ENCODE results near the gene AFDN. TPM values are rescaled to one million over a fixed set of nuclear protein-coding genes. Genes with fewer than 3 reads are reported as not detected.

AFDN gene
- total RNA-seq, 4 donors from 2014 or later: 134 to 179 (median 144) TPM

DNA sequence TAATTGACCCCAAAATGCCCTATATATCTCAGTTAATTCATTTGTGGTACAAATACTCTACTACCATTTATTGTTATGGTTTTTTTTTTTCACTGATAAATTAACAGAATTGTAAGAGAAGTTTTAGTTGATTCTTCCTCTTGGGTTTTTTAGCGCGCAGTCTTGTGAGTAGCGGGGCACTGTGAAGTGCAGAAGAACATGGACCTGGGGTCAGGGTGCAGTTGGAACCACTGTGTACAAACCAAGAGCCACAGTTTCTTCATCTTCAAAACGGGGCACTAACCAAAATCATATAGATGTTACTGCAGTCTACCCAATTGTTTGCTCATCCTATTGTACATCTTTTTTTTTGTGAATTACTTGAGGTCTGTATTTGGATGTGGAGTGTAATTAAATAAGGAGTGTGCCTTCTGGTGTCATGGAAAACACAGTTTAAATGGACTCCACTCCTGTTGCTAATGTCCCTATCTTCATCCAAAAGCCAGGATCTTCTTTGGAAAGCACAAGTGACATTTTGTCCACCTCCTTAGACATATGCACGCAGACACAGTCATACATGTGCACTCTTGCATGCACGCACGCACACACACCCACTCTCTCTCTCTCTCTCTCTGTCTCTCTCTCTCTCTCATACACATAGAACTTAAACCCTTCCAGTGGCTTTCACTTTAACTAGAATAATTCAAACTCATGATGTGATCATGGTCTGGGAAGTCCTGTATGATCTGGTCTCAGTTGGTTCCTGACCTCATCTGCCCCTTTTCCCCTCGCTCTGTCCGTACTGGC is 51.5 kb downstream of the AFDN start:
- 84 to 89% methylated on average over 9 of the region's 9 CpGs for WGBS, 2 donors
- Histone ChIP-seq H3K27me3 (no peaks in the 10 kb centered on the region), H3K9me3 (no peaks in the 10 kb centered on the region), H3K27ac (no peak overlapping the region), H3K4me3 (no peak overlapping the region), H3K4me1 (no peaks in the 10 kb centered on the region), H3K36me3 (peaks cover 0 to 50% (median 0%) of the 10 kb centered on the region in 3 donors)
- no peak for DNase-seq (ENCODE audit: low spot score in 2 of 2)
- no peak for TF ChIP-seq CTCF (IDR thresholded peaks at IDR 0.05)
- no peak for TF ChIP-seq POLR2A (IDR thresholded peaks at IDR 0.05)
- TF ChIP-seq EP300 (IDR thresholded peaks at IDR 0.05): no peak

GRCh38 chr6:167879612-167880011 is 52.9 kb downstream of the AFDN start:
- Histone ChIP-seq H3K27me3 (no peaks in the 10 kb centered on the region), H3K9me3 (no peaks in the 10 kb centered on the region), H3K4me3 (no peak overlapping the region), H3K36me3 (peaks cover 0 to 64% (median 0%) of the 10 kb centered on the region in 3 donors), H3K4me1 (no peaks in the 10 kb centered on the region), H3K27ac (no peak overlapping the region)
- TF ChIP-seq CTCF (IDR thresholded peaks at IDR 0.05) (no peak), EP300 (IDR thresholded peaks at IDR 0.05) (no peak), POLR2A (IDR thresholded peaks at IDR 0.05) (no peak)
- 88 to 95% methylated on average over 1 of the region's 1 CpG for WGBS, 2 donors
- DNase-seq (ENCODE audit: low spot score in 2 of 2): no peak

DNA sequence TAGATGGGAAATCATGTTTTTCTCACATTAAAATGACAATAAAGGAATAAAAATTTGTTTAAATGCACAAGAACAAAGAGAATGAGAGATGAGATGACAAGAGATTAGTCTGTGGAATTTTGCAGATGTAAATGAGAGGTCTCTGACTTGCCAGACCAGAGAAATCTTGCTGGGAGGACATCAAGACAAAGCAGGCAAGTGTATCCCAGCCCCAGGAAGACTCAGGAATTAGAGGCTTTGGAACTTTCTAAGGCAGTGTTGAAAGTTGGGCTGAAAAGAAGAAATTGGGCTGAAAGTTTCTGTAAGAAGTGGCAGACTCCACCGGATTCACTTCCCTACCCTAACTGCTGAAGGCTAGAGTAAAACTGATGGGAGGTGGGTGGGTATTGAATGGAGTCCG is 54.6 kb downstream of the AFDN start:
- H3K27me3 ChIP-seq: no peaks in the 10 kb centered on the region
- H3K36me3 ChIP-seq: peaks cover 0 to 56% (median 0%) of the 10 kb centered on the region in 3 donors
- no peaks in the 10 kb centered on the region for H3K9me3 ChIP-seq
- H3K4me3 ChIP-seq: no peak overlapping the region
- 89 to 92% methylated on average over 2 of the region's 2 CpGs for WGBS, 2 donors
- no peaks in the 10 kb centered on the region for H3K4me1 ChIP-seq
- TF ChIP-seq CTCF (IDR thresholded peaks at IDR 0.05): no peak
- no peak for TF ChIP-seq POLR2A (IDR thresholded peaks at IDR 0.05)
- TF ChIP-seq EP300 (IDR thresholded peaks at IDR 0.05): no peak
- no peak for DNase-seq (ENCODE audit: low spot score in 2 of 2)
- no peak overlapping the region for H3K27ac ChIP-seq

GRCh38 chr6:167882244-167882643 is 55.5 kb downstream of the AFDN start:
- Histone ChIP-seq H3K27me3 (no peaks in the 10 kb centered on the region), H3K9me3 (no peaks in the 10 kb centered on the region), H3K4me1 (no peaks in the 10 kb centered on the region), H3K36me3 (peaks cover 0 to 53% (median 0%) of the 10 kb centered on the region in 3 donors), H3K27ac (no peak overlapping the region), H3K4me3 (no peak overlapping the region)
- 96 to 97% methylated on average over 6 of the region's 6 CpGs for whole genome bisulfite sequencing, 2 donors
- DNase-seq (ENCODE audit: low spot score in 2 of 2): no peak
- TF ChIP-seq CTCF (IDR thresholded peaks at IDR 0.05) (no peak), POLR2A (IDR thresholded peaks at IDR 0.05) (no peak), EP300 (IDR thresholded peaks at IDR 0.05) (no peak)

DNA sequence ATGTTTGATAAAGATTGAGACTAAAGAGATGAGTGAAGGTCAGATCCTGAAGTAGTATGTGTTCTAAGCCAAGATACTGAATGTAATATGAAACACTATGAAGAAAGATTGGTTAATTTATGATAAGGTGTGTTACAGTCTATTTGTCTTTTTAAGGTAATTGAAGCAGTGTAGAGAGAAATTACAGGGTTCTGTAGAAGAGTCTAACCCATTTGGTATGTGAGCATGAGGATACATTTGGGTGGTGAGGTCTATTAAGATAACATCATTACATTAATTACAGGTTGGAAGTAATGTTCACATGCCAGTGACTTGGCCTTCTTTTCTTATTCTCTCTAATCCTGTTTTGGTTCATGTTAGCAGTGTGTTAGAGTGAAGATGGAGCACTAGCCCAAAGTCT is 61.4 kb downstream of the AFDN start:
- Histone ChIP-seq H3K27ac (no peak overlapping the region), H3K4me1 (no peaks in the 10 kb centered on the region), H3K27me3 (no peaks in the 10 kb centered on the region), H3K36me3 (peaks cover 0 to 29% (median 6%) of the 10 kb centered on the region in 3 donors), H3K4me3 (no peak overlapping the region), H3K9me3 (no peaks in the 10 kb centered on the region)
- DNase-seq (ENCODE audit: low spot score in 2 of 2): no peak
- TF ChIP-seq POLR2A (IDR thresholded peaks at IDR 0.05) (no peak), CTCF (IDR thresholded peaks at IDR 0.05) (no peak), EP300 (IDR thresholded peaks at IDR 0.05) (no peak)
